ENCODE measurements around the gene RASGRP3.

Gene RASGRP3

GRCh38 chr2:33541243-33541642, 64.8 kb downstream of the RASGRP3 start:
- no peaks in the 10 kb centered on the region for H3K27me3 ChIP-seq (ENCODE audit: insufficient read depth, low read depth, severe bottlenecking)
- H3K27ac ChIP-seq: no peak overlapping the region
- no peak for DNase-seq
- TF ChIP-seq CTCF (IDR thresholded peaks at IDR 0.05; ENCODE audit: low read depth, low read length): no peak
- no peaks in the 10 kb centered on the region for H3K9me3 ChIP-seq (ENCODE audit: severe bottlenecking)
- H3K36me3 ChIP-seq: no peaks in the 10 kb centered on the region
- H3K4me3 ChIP-seq (ENCODE audit: low read depth, low read length): no peak overlapping the region

- no peak for TF ChIP-seq CTCF (IDR thresholded peaks at IDR 0.05; ENCODE audit: low read depth, low read length)
- Histone ChIP-seq H3K36me3 (no peaks in the 10 kb centered on the region), H3K9me3 (ENCODE audit: severe bottlenecking) (no peaks in the 10 kb centered on the region), H3K27me3 (ENCODE audit: insufficient read depth, low read depth, severe bottlenecking) (no peaks in the 10 kb centered on the region), H3K4me3 (ENCODE audit: low read depth, low read length) (no peak overlapping the region), H3K27ac (no peak overlapping the region)
- no peak for DNase-seq
Measured at GRCh38 chr2:33550206-33550605, 73.8 kb downstream of the RASGRP3 start.

GRCh38 chr2:33552758-33553461, 76.5 kb downstream of the RASGRP3 start:
- Histone ChIP-seq H3K27ac (no peak overlapping the region), H3K36me3 (no peaks in the 10 kb centered on the region), H3K9me3 (ENCODE audit: severe bottlenecking) (no peaks in the 10 kb centered on the region), H3K4me3 (ENCODE audit: low read depth, low read length) (no peak overlapping the region), H3K27me3 (ENCODE audit: insufficient read depth, low read depth, severe bottlenecking) (no peaks in the 10 kb centered on the region)
- no peak for TF ChIP-seq CTCF (IDR thresholded peaks at IDR 0.05; ENCODE audit: low read depth, low read length)
- no peak for DNase-seq

- Histone ChIP-seq H3K27ac (no peak overlapping the region), H3K27me3 (ENCODE audit: insufficient read depth, low read depth, severe bottlenecking) (no peaks in the 10 kb centered on the region), H3K9me3 (ENCODE audit: severe bottlenecking) (no peaks in the 10 kb centered on the region), H3K36me3 (no peaks in the 10 kb centered on the region), H3K4me3 (ENCODE audit: low read depth, low read length) (no peak overlapping the region)
- DNase-seq: no peak
- TF ChIP-seq CTCF (IDR thresholded peaks at IDR 0.05; ENCODE audit: low read depth, low read length): no peak
Measured at GRCh38 chr2:33555681-33556080, 79.2 kb downstream of the RASGRP3 start.

GRCh38 chr2:33559328-33559727, 82.9 kb downstream of the RASGRP3 start:
- H3K9me3 ChIP-seq (ENCODE audit: severe bottlenecking): no peaks in the 10 kb centered on the region
- no peaks in the 10 kb centered on the region for H3K27me3 ChIP-seq (ENCODE audit: insufficient read depth, low read depth, severe bottlenecking)
- H3K36me3 ChIP-seq: no peaks in the 10 kb centered on the region
- no peak for DNase-seq
- no peak overlapping the region for H3K4me3 ChIP-seq (ENCODE audit: low read depth, low read length)
- TF ChIP-seq CTCF (IDR thresholded peaks at IDR 0.05; ENCODE audit: low read depth, low read length): no peak
- no peak overlapping the region for H3K27ac ChIP-seq

GRCh38 chr2:33560017-33560416, 83.6 kb downstream of the RASGRP3 start:
- H3K9me3 ChIP-seq (ENCODE audit: severe bottlenecking): no peaks in the 10 kb centered on the region
- DNase-seq: no peak
- no peak for TF ChIP-seq CTCF (IDR thresholded peaks at IDR 0.05; ENCODE audit: low read depth, low read length)
- H3K27ac ChIP-seq: no peak overlapping the region
- no peaks in the 10 kb centered on the region for H3K27me3 ChIP-seq (ENCODE audit: insufficient read depth, low read depth, severe bottlenecking)
- no peak overlapping the region for H3K4me3 ChIP-seq (ENCODE audit: low read depth, low read length)
- no peaks in the 10 kb centered on the region for H3K36me3 ChIP-seq
